CD4-positive, alpha-beta T cell treated with Interleukin-17A for 4 hours (primary cell): ENCODE measurements around the gene AFAP1L1.

Experiments
- DNase-seq: peaks from one replicate; pipeline ENCODE4 v3.0.0-alpha.2; 2020; ENCODE audit warnings: mixed read lengths

The AFAP1L1 gene

GRCh38 chr5:149355688-149356087 is 84.0 kb downstream of the AFAP1L1 start:
- no peak for DNase-seq

DNA sequence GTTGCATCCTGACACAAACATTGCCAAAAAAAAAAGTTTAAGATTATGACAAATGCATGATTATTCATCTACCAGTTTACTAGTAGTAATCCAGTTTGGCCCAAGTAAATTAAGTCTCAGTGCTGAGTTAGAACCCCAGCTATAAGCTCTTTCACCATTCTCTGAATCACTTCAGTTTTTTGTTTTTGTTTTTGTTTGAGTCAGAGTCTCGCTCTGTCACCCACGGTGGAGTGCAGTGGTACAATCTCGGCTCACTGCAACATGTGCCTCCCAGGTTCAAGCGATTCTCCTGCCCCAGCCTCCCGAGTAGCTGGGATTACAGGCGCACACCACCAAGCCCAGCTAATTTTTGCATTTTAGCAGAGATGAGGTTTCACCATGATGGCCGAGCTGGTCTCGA is 84.7 kb downstream of the AFAP1L1 start:
- DNase-seq: no peak

DNA sequence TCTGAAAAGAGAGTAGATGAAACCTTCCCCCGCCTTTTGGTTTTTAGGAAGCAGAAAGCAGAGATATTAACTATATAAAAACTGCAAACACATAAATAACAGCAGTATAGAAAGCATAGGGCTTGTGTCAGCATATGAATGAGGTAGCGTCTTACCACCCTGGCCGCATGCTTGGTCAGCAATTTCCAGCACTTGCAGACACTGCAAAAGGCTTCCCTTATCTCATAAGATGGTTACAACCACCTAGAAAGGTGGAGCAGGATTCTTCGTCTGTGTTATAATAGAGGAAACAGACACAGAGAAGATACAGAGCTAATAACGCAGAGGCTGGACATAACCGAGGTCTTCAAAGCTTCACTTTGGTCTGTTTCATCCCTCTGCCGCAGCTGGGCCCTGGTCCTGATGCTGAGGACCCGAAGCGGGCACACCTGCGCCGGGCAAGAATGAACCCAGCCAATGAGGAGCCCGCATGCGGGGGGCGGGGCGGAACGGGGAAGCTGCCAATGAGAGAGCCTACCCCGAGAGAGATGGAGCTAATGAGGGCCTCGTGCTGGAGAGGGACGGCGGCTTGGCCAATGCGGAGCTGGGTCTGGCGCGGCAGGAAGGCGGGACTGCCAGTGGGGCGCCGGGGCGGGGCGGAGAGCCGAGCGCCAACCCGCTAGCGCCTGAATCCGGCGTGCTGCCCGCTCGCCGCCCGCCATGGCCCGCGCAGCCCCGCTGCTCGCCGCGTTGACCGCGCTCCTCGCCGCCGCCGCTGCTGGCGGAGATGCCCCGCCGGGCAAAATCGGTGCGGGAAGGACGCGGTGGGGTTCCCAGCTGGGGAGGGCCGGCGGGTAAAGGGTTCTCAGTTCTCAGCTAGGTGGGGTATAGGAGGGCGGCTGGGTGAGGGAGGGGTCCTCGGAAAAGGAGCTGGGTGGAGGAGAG is 86.0 kb downstream of the AFAP1L1 start, which contains the start of gene PCYOX1L:
TSS of gene PCYOX1L (plus strand) at position 677 of the 924 bp plus-strand sequence. CDS start at position 700, 23 bp downstream.
- peak; percentile 95 for DNase-seq

- peak; percentile 59 for DNase-seq
Measured at GRCh38 chr5:149358294-149358651, 86.6 kb downstream of the AFAP1L1 start.

DNA sequence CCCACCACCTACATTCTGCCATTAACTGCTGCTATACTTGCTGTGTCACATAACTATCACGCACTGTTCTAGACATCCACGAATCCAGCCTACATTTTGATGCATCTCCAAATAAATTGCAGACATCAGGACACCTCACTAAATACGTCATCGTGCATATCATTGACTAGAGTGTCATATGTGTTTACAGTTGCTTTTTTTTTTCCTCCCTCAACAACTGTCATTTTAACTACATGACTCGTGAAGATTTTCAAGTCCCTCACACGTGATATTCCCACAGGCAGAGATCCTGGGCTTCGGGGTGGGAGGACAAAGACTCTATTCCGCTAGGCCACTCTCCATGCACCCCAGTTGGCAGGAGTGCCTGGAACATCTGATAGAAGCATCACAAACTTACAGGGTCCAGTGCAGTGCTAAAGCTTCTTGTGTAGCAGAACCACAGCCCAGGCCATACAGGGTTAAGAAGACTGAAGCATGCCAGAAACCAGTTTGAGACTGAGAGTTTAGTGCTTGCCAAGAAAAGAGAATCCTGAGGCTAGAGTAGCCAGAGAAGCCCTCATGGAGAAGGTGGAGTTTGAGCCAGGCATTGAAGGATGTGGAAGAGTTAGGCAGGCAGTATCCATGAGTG is 87.3 kb downstream of the AFAP1L1 start:
- no peak for DNase-seq

GRCh38 chr5:149360272-149360671 is 88.6 kb downstream of the AFAP1L1 start:
- no peak for DNase-seq

DNA sequence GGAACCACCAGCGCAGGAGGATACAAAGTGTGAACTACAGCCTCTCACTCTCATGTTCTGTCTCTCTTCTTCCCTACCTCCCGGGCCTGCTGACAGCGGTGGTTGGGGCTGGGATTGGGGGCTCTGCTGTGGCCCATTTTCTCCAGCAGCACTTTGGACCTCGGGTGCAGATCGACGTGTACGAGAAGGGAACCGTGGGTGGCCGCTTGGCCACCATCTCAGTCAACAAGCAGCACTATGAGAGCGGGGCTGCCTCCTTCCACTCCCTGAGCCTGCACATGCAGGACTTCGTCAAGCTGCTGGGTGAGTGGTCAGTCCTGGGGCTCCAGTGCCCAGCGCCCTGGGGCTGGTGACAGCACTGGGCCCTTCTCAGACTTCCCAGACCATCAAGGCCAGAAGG is 90.9 kb downstream of the AFAP1L1 start:
- DNase-seq: no peak

DNA sequence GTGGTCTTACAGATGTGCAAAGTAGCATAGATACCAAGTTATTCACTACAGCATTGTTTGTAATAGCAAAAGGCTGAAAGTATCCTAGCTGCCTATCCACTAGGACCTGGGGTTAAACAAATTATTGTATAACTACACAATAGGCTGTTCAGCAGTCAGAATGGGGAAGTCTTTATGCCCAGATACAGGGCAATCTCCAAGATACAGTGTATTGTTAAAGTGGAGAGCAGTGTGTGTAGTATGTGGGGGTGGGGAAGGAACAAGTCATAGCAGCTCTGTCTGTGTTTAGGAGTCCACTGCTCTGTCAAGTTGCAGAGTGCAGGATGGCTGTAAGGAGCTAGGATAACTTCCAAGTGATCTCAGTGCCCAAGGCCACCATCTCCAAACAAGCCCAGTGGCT is 91.7 kb downstream of the AFAP1L1 start:
- no peak for DNase-seq

DNA sequence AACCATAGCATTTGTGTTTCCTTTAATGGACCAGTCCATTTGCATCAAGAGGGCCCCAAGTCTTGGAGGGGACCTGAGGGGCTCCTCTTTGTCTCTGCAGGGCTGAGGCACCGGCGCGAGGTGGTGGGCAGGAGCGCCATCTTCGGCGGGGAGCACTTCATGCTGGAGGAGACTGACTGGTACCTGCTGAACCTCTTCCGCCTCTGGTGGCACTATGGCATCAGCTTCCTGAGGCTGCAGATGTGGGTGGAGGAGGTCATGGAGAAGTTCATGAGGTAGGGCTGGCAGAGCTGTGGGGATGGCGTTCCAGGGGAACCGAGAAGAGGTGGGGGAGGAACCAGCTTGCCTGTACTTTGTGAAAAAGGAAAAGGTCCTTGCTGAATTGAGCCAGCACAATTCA is 92.3 kb downstream of the AFAP1L1 start:
- DNase-seq: no peak

DNA sequence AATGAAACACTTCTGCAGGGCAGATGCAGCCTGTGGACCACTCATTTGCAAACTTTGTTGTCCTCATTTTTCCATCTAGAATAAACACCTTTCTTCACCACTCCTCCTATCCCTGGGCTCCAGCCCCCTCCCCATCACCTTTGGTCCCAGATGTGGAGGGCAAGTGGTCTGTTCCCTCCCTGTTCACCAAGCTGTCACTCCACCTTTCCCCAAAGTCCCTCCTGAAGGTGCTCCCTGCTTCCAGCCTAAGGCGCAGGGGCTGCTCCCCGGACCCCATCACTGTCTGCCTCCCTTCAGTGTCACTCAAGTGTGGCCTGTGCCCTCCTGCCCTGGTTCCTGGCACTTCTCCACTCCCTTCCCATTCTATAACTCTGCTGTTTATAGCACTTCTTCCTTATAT is 93.1 kb downstream of the AFAP1L1 start:
- no peak for DNase-seq

- no peak for DNase-seq
Measured at GRCh38 chr5:149365418-149365817, 93.8 kb downstream of the AFAP1L1 start.

DNA sequence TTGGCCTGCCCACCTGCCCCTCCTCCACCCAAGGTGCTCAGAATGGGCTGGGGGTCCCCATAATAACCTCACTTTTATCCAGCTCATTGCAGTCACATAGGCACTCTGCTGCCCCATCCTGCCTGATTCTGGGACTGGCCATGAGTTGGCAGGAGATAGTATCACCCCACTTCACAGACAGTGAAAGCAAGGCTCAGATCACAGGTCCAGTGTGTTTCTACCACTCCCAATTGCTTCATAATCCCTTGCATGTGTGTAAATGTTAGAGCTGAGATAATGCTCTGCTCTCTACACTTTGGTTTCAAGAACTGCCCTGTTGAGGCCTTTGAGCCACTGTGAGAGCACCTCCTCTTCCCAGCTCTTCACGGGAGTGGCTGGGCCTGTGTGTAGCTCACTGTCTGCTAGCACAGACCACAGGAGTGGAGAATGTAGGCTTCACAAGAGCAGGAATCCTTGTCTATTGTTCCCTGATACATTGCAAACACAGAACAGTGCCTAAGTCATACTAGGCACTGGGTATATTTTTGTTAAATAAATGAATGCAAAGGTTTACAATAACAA is 94.6 kb downstream of the AFAP1L1 start:
- DNase-seq: no peak

DNA sequence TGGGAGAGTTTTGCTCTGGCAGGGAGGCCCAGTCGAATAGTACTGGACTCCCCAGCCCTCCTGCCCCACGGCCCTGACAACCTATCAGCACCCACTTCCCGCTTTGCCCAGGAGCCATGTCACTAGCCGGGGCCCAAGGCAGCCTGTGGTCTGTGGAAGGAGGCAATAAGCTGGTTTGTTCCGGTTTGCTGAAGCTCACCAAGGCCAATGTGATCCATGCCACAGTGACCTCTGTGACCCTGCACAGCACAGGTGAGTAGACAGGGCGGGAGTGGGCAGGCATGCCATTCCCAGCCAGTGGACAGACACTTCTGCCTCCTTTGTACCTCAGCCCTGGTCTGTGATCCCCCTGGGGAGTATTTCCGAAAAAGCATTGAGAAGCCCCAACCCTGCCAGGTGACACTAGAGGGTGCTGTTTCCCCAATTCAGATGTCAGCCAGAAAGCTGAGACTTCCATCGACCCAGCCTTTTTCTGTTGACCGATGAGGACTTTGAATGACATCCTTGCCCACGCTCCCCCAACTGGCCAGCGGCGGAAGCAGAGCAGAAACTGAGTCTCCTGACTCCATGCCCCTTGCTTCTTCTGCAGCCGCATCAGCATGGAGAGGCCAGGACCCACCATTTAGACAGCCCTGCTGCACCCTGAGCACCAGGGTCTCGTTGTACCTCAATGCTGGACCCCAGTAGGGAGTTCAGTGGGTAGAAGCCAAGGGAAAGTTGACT is 95.8 kb downstream of the AFAP1L1 start:
- DNase-seq: peak; percentile 72

- DNase-seq: no peak
Measured at GRCh38 chr5:149367972-149368645, 96.5 kb downstream of the AFAP1L1 start.

GRCh38 chr5:149370878-149371277 is 99.2 kb downstream of the AFAP1L1 start:
- no peak for DNase-seq

- DNase-seq: peak; percentile 85
Measured at GRCh38 chr5:149371296-149371962, 99.8 kb downstream of the AFAP1L1 start.

GRCh38 chr5:149372076-149372795 is 100.6 kb downstream of the AFAP1L1 start:
- no peak for DNase-seq

DNA sequence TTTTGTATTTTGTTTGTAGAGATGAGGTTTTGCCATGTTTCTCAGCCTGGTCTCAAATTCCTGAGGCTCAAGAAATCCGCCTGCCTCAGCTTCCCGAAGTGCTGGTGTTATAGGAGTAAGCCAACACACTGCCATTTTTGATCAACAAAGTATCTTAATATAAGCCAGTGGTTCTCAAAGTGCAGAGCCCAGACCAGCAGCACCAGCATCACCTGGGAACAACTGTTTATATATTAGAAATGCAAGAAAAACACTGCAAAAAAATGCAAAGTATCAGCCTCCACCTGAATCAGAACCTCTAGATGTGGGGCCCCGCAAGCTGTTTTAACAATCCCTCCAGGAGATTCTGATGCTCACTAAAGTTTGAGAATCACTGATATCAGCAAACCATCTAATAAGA is 101.3 kb downstream of the AFAP1L1 start:
- no peak for DNase-seq

DNA sequence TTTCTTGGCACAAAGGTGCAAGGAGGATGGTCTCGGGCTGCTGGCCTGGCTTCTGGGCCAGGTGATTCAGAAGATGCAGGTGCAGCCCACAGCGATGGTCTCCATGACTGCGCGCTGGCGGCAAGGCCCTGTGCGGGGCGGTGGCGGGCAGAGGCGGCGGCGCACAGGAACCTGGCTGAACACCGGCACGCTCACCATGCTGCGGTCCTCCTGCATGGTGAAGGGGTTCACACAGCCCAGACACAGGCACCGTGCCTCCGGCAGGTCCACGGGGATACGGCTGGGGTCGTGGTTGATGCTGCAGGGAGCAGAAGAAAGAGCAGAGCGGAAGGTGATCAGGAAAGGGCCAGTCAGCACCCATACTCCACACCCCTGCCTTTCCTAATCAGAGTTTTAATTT is 102.6 kb downstream of the AFAP1L1 start:
- no peak for DNase-seq

GRCh38 chr5:149374801-149375200 is 103.1 kb downstream of the AFAP1L1 start:
- DNase-seq: no peak

GRCh38 chr5:149375434-149375833 is 103.8 kb downstream of the AFAP1L1 start:
- no peak for DNase-seq
